ENCODE data around the gene PHF2.
"Not testable (repeated sequence)": the region's sequence is repeated elsewhere in the genome, so short reads cannot be mapped to it uniquely, and the experiment has no call there.

PHF2 gene

GRCh38 chr9:93669116-93669957, 93.0 kb downstream of the PHF2 start:
- DNase-seq, result no peak

- DNase-seq, result no peak
These were observed 93.5 kb downstream of the PHF2 start for GRCh38 chr9:93669958-93670207.

DNA sequence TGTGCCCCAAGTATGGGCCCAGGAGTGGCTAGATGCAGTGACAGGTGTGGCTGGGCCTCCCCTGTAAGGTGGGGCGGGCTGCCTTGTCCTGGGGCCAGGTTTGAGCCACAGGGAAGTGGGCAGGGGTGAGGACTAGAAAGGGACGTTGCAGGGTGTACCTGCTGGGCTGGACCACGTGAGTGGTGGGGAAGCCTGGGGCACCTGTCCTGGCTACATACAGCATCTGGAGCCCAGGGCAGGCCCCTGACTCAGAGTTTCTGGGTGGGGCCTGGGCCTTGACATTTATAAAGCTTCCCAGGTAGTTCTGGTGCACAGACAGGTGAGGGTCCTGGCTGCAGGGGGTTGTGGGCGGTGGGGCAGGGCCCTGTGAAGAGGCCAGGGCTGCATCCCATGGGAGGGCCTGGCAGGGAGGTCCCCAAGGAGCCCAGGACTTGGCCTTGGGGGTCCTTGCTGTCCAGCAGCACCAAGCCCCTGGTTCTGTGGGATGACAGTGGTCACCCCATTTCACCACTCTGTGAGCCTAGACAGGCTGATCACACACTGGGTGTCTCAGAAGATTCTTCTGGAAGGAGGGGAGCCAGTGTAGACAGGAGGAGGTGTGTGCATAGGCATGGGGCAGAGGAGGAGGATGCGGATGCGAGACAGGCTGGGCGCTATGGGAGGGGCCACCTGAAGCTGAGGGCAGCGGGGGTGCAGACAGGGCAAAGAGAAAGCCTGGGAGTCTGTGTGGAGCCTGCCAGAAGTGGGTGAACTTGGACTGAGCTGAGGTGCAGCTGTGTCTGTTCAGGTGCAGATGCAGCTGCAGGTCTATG, 94.0 kb downstream of the PHF2 start:
- no peak for DNase-seq

- DNase-seq, result no peak
These were observed 94.6 kb downstream of the PHF2 start for GRCh38 chr9:93671020-93671338.

- DNase-seq, result not testable (repeated sequence)
These were observed 96.1 kb downstream of the PHF2 start for GRCh38 chr9:93672330-93673020.

- DNase-seq, result no peak
These were observed 96.8 kb downstream of the PHF2 start for GRCh38 chr9:93673021-93673838.

DNA sequence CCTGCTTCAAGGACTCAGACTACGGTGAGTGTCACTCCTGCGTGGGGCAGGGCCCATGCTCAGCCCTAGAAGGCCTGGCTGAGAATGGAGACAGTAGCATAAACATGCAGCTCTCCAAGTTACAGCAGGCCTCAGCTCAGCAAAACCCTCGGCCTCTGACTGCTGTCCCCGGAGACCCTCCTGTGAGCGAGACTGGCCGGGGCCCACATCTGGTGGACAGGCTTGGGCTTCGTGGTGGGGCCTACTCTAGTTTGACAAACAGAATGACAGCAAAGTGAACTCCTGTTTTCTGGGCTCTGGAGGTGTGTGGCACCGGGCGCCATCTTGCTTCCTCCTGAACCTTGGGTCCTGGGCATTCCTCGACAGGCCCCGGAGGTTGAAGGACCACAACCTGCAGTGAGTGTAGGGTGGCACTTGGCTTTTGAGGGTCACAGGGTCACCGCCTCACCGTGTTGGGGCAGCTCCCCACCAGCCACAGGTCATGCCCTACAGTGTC, 97.5 kb downstream of the PHF2 start:
- no peak for DNase-seq

DNA sequence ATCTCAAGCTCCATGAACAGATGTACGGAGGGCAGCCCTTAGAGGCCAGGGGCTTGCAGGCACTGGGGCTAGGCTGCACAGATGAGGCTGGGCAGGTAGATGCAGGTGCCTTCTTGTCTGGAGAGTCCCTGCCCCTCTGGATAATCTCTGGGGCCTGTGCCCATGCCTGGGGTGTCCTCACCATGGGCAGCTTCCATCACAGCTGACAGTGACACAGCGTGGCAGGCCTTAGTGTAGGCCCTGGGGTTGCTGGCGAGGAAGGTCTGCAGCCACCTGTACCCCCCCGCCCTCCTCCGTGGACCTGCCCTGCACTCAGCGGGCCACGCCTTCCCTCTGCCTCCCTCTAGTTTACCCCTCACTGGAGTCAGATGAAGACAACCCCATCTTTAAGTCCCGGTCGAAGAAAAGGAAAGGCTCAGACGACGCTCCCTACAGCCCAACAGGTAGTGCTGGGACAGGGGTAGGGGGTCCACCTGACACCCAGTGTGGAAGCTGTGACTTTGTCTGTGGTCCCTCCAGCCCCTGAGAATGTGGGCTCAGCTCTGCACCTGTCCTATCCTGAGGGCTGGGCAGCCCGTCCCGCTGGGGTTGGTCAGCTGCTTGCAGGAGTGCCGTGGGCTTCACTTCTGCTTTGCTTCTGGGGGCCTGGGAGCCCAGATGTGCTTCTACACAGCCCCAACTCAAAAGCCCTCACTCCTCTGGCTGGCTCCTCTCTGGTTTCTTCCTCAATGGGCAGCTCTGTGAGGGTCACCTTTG, 98.4 kb downstream of the PHF2 start:
- no peak for DNase-seq

DNA sequence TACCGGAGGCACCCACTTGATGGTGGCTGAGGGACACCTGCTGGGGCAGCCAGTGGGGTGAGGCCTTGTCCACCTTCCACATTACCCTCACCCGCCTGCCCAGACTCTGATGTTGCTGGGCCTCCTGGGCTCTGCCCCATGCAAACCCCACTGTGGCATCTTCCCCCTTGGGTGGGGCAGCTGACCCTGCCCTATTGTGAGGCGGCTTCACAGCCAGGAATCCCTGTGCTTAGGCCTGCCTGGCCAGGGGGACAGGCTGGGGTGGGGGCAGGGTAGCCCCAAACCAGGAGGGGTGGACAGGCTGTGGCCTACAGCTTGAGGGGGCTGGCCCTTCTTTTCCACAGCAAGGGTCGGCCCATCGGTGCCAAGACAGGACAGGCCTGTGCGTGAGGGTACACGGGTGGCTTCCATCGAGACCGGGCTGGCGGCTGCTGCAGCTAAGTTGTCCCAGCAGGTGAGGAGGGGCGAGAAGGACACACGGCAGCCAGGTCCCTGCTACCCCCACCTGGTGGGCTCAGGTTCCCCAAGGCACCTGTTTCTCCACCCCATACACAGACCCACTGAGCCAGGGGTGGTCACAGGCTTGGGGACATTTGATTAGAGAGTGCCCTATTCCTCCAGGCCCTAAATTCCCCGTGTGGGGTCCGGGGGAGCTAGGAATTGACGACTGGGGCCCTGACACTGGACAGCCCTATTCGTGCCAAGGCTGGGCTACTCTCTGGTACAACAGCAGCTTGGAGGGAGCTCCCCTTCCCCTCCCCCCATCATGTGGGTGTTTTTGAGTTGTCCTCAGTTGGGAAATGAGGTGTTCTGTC, 99.2 kb downstream of the PHF2 start:
- no peak for DNase-seq

- DNase-seq, result no peak
These were observed 100.1 kb downstream of the PHF2 start for GRCh38 chr9:93676310-93677047.

- no peak for DNase-seq
These were observed 100.7 kb downstream of the PHF2 start for GRCh38 chr9:93677048-93677571.

GRCh38 chr9:93677641-93678136, 101.3 kb downstream of the PHF2 start:
- DNase-seq, result no peak

- no peak for DNase-seq
These were observed 102.0 kb downstream of the PHF2 start for GRCh38 chr9:93678199-93679019.

- DNase-seq, result no peak
These were observed 103.4 kb downstream of the PHF2 start for GRCh38 chr9:93679536-93680442.

DNA sequence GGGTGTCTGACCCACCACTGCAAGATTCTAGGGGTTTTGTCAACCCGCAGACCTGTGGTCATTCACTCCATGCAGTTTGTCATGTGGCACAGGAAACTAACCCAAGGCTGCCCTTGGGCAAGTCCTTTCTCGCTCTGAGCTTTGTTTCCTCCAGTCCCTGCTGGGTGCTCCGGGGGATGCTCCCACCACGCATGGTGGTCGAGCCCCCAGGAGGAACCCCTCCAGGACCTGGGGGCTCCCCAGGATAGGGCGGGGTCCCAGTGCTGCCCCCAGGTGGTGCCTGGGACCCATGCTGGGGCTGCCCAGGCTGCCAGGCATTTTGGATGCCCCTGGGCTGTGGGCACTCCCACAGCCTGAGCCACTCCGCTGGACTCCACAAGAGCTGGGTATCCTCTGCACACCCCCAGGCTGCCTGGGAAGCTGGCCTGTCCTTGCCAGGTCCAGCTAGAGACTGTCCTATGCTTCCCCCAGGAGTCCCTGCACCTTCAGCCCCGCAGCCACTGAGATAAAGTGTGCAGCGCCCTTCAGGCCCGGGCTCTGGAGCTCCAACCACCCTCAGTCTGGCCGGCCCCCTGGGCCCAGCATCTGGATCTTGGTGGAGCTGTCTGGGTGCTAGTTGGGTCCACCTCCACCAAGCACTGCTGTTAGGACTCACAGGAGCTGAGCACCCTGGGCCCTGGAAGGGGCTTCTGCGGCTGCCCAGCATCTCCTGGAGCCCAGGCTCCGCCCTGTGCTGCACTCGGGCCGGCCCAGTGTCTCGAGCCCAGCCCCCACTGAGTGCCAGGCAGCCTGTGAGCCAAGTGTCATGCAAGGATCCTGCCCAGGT, 104.3 kb downstream of the PHF2 start:
- no peak for DNase-seq

DNA sequence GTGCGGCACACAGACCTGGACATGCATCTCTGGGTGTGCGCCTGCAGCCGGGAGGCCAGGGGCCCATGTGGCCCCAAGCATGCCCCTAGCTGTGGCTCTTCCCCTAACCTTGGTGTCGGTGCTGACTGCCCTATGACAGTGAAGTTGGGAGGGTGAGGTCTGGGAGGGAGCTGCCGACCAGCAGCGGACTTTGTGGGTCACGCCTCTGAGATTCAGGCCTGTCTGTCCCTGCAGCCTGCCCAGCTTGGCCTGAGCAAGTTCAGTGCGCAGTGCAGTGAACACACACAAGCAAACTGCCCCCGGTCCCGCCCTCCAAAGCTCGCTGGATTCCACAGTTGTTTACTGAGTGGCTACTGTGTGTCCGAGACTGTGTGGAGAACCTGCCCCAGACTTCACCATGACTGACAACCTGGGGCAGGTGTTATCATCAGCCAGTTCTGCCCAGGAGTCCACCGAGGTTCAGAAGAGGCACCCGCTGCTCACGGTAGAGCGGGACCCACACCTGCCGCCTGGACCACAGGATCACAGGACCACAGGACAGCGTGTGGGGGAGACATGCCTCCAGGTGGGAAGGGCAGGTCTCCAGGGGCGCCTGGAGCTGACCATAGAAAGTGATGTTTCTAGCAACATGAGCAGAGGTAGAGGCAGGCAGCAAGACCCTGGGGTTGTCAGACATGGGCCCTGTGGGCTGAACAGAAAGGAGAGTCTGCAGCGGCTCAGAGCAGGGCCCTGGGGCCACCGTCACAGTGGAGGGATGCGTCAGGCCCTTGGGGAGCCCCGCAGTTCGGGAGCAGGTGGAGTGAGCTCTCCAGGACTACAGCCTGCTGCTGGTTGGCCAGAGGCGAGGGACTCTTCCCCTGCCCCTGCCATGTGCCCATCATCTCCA, 105.1 kb downstream of the PHF2 start:
- peak; percentile 4 for DNase-seq
